ENCODE measurements around the gene GPR75.

GPR75 gene

DNA sequence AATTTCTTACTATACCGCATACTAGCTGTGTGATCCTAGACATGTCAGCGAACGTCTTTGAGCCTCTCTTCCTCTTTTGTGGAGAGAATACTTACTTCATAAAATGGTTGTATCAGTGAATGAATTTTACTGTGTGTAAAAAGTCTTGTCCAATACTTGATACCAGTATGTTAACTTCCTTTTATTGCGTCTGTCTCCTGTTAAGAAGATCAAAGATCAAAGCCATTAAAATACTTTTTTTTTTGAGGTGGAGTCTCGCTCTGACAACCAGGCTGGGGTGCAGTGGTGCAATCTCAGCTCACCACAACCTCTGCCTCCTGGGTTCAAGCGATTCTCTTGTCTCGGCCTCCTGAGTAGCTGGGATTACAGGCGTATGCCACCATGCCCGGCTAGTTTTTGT lies 39.7 kb downstream of the GPR75 start:
- peaks cover 16% of the 10 kb centered on the region for H3K36me3 ChIP-seq (replicated peaks; ENCODE audit: low read depth, low read length)
- H3K4me3 ChIP-seq (ENCODE audit: low read length): no peak overlapping the region
- H4K20me1 ChIP-seq (ENCODE audit: insufficient read depth, low read length): no peaks in the 10 kb centered on the region
- H3K27me3 ChIP-seq (ENCODE audit: low read depth, low read length): no peaks in the 10 kb centered on the region
- no peaks in the 10 kb centered on the region for H3K79me2 ChIP-seq (ENCODE audit: low read length)
- H3K9ac ChIP-seq (ENCODE audit: low read length): no peak overlapping the region
- no peaks in the 10 kb centered on the region for H3K4me1 ChIP-seq (ENCODE audit: low read length)
- H2AFZ ChIP-seq (ENCODE audit: low read depth, low read length): no peak overlapping the region
- H3K4me2 ChIP-seq (ENCODE audit: low read length): no peak overlapping the region
- no peaks in the 10 kb centered on the region for H3K9me3 ChIP-seq (ENCODE audit: insufficient read depth, low read length)
- no peak for TF ChIP-seq EZH2phosphoT487 (IDR thresholded peaks at IDR 0.05; ENCODE audit: low read depth)
- TF ChIP-seq, protein P1, sequence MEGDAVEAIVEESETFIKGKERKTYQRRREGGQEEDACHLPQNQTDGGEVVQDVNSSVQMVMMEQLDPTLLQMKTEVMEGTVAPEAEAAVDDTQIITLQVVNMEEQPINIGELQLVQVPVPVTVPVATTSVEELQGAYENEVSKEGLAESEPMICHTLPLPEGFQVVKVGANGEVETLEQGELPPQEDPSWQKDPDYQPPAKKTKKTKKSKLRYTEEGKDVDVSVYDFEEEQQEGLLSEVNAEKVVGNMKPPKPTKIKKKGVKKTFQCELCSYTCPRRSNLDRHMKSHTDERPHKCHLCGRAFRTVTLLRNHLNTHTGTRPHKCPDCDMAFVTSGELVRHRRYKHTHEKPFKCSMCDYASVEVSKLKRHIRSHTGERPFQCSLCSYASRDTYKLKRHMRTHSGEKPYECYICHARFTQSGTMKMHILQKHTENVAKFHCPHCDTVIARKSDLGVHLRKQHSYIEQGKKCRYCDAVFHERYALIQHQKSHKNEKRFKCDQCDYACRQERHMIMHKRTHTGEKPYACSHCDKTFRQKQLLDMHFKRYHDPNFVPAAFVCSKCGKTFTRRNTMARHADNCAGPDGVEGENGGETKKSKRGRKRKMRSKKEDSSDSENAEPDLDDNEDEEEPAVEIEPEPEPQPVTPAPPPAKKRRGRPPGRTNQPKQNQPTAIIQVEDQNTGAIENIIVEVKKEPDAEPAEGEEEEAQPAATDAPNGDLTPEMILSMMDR (IDR thresholded peaks at IDR 0.05; ENCODE audit: low read depth, low read length): no peak
- H3K27ac ChIP-seq (ENCODE audit: low read length): no peak overlapping the region

DNA sequence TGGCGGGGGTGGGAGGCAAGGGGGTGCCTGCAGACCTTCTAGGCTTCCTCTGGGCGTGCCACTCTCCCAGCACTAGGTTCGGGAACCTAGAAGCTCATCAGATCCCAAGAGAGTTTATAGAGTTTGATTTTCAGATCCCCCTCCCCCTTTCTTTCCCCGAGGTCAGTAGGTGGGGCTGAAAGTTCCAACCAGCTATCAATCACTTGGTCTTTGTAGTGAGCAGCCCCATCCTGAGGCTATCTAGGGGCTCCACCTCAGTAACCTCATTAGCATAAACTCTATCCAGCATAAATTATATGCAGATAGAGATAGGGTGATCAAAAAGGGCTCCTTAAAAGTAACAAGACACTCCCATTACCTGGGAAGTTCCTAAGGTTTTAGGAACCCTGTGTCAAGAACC lies 40.1 kb downstream of the GPR75 start:
- Histone ChIP-seq H2AFZ (ENCODE audit: low read depth, low read length) (no peak overlapping the region), H3K36me3 (replicated peaks; ENCODE audit: low read depth, low read length) (peaks cover 16% of the 10 kb centered on the region), H3K9ac (ENCODE audit: low read length) (no peak overlapping the region), H3K9me3 (ENCODE audit: insufficient read depth, low read length) (no peaks in the 10 kb centered on the region), H3K27me3 (ENCODE audit: low read depth, low read length) (no peaks in the 10 kb centered on the region), H4K20me1 (ENCODE audit: insufficient read depth, low read length) (no peaks in the 10 kb centered on the region), H3K4me3 (ENCODE audit: low read length) (no peak overlapping the region), H3K4me2 (ENCODE audit: low read length) (no peak overlapping the region), H3K79me2 (ENCODE audit: low read length) (no peaks in the 10 kb centered on the region), H3K27ac (ENCODE audit: low read length) (no peak overlapping the region), H3K4me1 (ENCODE audit: low read length) (no peaks in the 10 kb centered on the region)
- no peak for TF ChIP-seq EZH2phosphoT487 (IDR thresholded peaks at IDR 0.05; ENCODE audit: low read depth)
- TF ChIP-seq, protein P1 (IDR thresholded peaks at IDR 0.05; ENCODE audit: low read depth, low read length): no peak

DNA sequence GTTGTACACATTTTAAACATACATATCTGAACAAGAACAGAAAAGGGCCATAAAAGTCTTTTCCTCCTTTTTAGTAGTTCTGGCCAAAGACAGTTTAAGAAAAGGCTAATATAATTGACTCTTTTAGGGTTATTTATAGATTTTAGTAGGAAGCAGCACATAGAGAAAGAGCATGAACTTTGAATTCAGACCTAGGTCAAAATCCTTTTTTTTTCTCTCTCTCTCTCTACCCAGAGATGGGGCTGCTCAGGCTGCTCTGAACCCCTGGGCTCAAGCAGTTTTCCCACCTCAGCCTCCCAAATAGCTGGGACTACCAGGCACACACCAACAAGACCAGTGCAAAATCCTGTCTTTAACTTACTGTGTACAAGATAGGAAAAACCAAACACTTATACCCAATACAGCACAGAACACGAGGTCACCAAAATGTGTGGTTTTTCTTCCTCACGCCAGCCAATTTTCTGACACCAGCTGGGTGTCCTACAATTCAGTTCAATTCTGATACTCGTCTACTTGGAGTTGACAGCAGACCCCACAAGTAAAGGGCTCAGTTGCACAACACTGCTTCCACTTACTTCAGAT lies 40.8 kb downstream of the GPR75 start:
- Histone ChIP-seq H3K27me3 (ENCODE audit: low read depth, low read length) (no peaks in the 10 kb centered on the region), H3K4me2 (ENCODE audit: low read length) (no peak overlapping the region), H2AFZ (ENCODE audit: low read depth, low read length) (no peak overlapping the region), H3K9me3 (ENCODE audit: insufficient read depth, low read length) (no peaks in the 10 kb centered on the region), H3K27ac (ENCODE audit: low read length) (no peak overlapping the region), H3K79me2 (ENCODE audit: low read length) (no peaks in the 10 kb centered on the region), H3K9ac (ENCODE audit: low read length) (no peak overlapping the region), H3K36me3 (replicated peaks; ENCODE audit: low read depth, low read length) (peaks cover 16% of the 10 kb centered on the region), H3K4me1 (ENCODE audit: low read length) (no peaks in the 10 kb centered on the region), H3K4me3 (ENCODE audit: low read length) (no peak overlapping the region), H4K20me1 (ENCODE audit: insufficient read depth, low read length) (no peaks in the 10 kb centered on the region)
- TF ChIP-seq EZH2phosphoT487 (IDR thresholded peaks at IDR 0.05; ENCODE audit: low read depth): no peak
- TF ChIP-seq, protein P1 (IDR thresholded peaks at IDR 0.05; ENCODE audit: low read depth, low read length): no peak

DNA sequence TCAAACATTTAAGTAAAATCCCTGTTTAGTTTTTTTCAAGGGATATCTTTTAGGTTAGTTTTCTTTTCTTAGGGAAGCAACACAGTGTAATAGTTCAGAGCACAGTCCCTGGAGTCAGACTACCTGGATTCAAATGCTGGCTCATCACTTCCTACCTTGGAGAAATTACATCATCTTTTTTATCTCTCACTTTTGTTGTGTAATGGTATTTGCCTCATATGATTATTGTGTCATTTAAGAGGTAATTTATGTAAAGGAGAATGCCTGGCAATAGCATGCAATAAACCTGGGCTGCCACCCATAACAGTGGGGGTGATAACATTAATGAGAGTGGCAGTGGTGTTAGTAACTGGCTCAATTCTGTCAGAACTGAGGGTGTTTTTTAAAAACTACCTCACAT lies 46.6 kb downstream of the GPR75 start:
- Histone ChIP-seq H2AFZ (ENCODE audit: low read depth, low read length) (no peak overlapping the region), H3K79me2 (ENCODE audit: low read length) (no peaks in the 10 kb centered on the region), H4K20me1 (ENCODE audit: insufficient read depth, low read length) (no peaks in the 10 kb centered on the region), H3K9me3 (ENCODE audit: insufficient read depth, low read length) (no peaks in the 10 kb centered on the region), H3K27me3 (ENCODE audit: low read depth, low read length) (no peaks in the 10 kb centered on the region), H3K27ac (ENCODE audit: low read length) (no peak overlapping the region), H3K4me1 (ENCODE audit: low read length) (no peaks in the 10 kb centered on the region), H3K4me2 (ENCODE audit: low read length) (no peak overlapping the region), H3K9ac (ENCODE audit: low read length) (no peak overlapping the region), H3K4me3 (ENCODE audit: low read length) (no peak overlapping the region), H3K36me3 (replicated peaks; ENCODE audit: low read depth, low read length) (peaks cover 41% of the 10 kb centered on the region)
- TF ChIP-seq, protein P1 (IDR thresholded peaks at IDR 0.05; ENCODE audit: low read depth, low read length): no peak
- no peak for TF ChIP-seq EZH2phosphoT487 (IDR thresholded peaks at IDR 0.05; ENCODE audit: low read depth)
